A673 (cell line): ENCODE measurements around the gene HSF5. TPM values are rescaled to one million over a fixed set of nuclear protein-coding genes. Genes with fewer than 3 reads are reported as not detected.

Experiments
- BruUV-seq: library from RNA; stranded (reverse); fragments of 400-500 nt; replicated peaks from 2 replicates; lab custom pipeline; 2021; lab: Mats Ljungman, UMichigan
- CTCF ChIA-PET: fragments of 300-600 bp; sonication (Branson Sonifier 250); formaldehyde crosslinking; loops from one replicate; lab custom pipeline; 2022; ENCODE audit warnings: antibody characterized with exemption; lab: Charles Lee
- POLR2A ChIA-PET: fragments of 300-600 bp; sonication (Branson Sonifier 250); formaldehyde crosslinking; loops from one replicate; lab custom pipeline; 2022; ENCODE audit warnings: antibody characterized with exemption; ENCODE audit not compliant: low non-redundant PET; lab: Charles Lee
- DNase-seq: peaks from one replicate; pipeline ENCODE4 v3.0.0-alpha.2; 2015; ENCODE audit warnings: low spot score
- H3K27ac ChIP-seq: fragments of 200-600 bp; sonication (generic); 2 replicates; pipeline ENCODE4 v1.5.1; 2016; ENCODE audit warnings: mixed run types, low read depth, mild to moderate bottlenecking, mixed read lengths, antibody characterized with exemption, low read length; ENCODE audit not compliant: poor library complexity, severe bottlenecking
- H3K27me3 ChIP-seq: fragments of 200-600 bp; sonication (generic); replicated peaks from 2 replicates; pipeline ENCODE4 v1.6.1; 2017; ENCODE audit warnings: mixed run types, low read depth, mild to moderate bottlenecking, mixed read lengths, antibody characterized with exemption, low read length; ENCODE audit not compliant: insufficient read depth, poor library complexity
- H3K36me3 ChIP-seq: fragments of 200-600 bp; sonication (generic); 2 replicates; pipeline ENCODE4 v1.6.1; 2016; ENCODE audit warnings: mixed run types, mild to moderate bottlenecking, mixed read lengths, antibody characterized with exemption, low read length; ENCODE audit not compliant: insufficient read depth, poor library complexity, severe bottlenecking
- H3K4me1 ChIP-seq: fragments of 200-600 bp; sonication (generic); 2 replicates; pipeline ENCODE4 v1.6.1; 2017; ENCODE audit warnings: mixed run types, mild to moderate bottlenecking, mixed read lengths, antibody characterized with exemption, low read length; ENCODE audit not compliant: insufficient read depth, poor library complexity, severe bottlenecking
- H3K4me3 ChIP-seq: fragments of 200-600 bp; sonication (generic); 2 replicates; pipeline ENCODE4 v1.5.1; 2016; ENCODE audit warnings: low read depth, mixed run types, mild to moderate bottlenecking, mixed read lengths, low read length; ENCODE audit not compliant: poor library complexity, severe bottlenecking
- H3K9me3 ChIP-seq: fragments of 200-600 bp; sonication (generic); 2 replicates; pipeline ENCODE4 v1.6.1; 2016; ENCODE audit warnings: mixed run types, low read depth, mild to moderate bottlenecking, mixed read lengths, antibody characterized with exemption, low read length; ENCODE audit not compliant: poor library complexity, severe bottlenecking
- EZH2 ChIP-seq: fragments of 200-600 bp; sonication (generic); IDR thresholded peaks from 2 replicates; pipeline ENCODE4 v1.6.1; 2017; ENCODE audit warnings: borderline replicate concordance, low read depth, mild to moderate bottlenecking, mixed read lengths, antibody characterized with exemption, low read length; ENCODE audit not compliant: poor library complexity, severe bottlenecking
- intact Hi-C: fragments of 100-400 bp; cut with micrococcal nuclease; formaldehyde crosslinking; loops from one replicate; pipeline ENCODE4 v1.10.0; 2022; ENCODE audit not compliant: unreplicated experiment
- total RNA-seq: library from RNA; stranded (reverse); gene quantifications from 2 replicates; pipeline ENCODE4 v1.2.3, GENCODE V29; 2021
- TF ChIP-seq, protein P1 (sequence below): fragments of 300-800, 200-600 bp; sonication (generic); conservative IDR thresholded peaks from 2 replicates; pipeline ENCODE4 v1.5.1; 2017; ENCODE audit warnings: low read depth, mild to moderate bottlenecking, antibody characterized with exemption, low read length, moderate library complexity, mixed read lengths

Gene HSF5
- total RNA-seq, 1 experiment from 2014 or later: 0.06 TPM

DNA sequence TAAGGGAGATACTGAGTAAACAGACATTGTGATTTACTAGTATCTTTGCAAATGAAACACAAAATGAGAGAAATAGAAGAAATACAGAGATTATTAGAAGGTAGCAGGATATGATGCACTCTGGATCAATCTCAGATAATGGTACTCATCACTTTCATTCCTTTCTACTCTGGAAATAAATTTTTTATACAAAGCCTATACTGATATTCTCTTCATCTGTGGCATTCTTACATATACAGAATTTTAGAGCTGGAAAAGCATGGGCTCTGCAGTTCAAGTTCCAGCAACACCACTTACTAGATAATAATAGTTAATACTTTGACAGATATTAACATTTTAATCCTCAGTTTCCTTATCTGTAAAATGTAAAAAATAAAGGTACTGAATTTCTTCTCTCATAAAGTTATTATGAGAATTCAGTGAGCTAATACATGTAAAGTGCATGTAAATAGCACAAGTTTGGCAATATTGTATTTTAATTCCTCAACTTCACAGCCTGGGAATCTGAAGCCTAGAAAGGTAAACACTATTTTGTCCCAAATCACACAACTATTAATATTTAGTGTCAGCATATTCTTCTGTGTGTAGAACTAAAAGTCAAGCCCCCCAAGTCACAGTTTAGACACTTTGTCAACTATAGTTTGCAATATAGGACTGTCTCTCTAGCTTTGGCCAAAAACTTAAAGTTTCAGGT lies 77.3 kb downstream of the HSF5 start:
- BruUV-seq: no TSS peak
- intact Hi-C loops: no loop called here
- no peak for DNase-seq
- no peaks in the 10 kb centered on the region for H3K9me3 ChIP-seq
- no peak overlapping the region for H3K27ac ChIP-seq
- H3K36me3 ChIP-seq: no peaks in the 10 kb centered on the region
- no peak for TF ChIP-seq EZH2
- TF ChIP-seq, protein P1, sequence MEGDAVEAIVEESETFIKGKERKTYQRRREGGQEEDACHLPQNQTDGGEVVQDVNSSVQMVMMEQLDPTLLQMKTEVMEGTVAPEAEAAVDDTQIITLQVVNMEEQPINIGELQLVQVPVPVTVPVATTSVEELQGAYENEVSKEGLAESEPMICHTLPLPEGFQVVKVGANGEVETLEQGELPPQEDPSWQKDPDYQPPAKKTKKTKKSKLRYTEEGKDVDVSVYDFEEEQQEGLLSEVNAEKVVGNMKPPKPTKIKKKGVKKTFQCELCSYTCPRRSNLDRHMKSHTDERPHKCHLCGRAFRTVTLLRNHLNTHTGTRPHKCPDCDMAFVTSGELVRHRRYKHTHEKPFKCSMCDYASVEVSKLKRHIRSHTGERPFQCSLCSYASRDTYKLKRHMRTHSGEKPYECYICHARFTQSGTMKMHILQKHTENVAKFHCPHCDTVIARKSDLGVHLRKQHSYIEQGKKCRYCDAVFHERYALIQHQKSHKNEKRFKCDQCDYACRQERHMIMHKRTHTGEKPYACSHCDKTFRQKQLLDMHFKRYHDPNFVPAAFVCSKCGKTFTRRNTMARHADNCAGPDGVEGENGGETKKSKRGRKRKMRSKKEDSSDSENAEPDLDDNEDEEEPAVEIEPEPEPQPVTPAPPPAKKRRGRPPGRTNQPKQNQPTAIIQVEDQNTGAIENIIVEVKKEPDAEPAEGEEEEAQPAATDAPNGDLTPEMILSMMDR: no peak
- no peak overlapping the region for H3K4me3 ChIP-seq
- no peaks in the 10 kb centered on the region for H3K4me1 ChIP-seq
- POLR2A ChIA-PET: no interaction called here
- CTCF ChIA-PET: no interaction called here
- peaks cover 18% of the 10 kb centered on the region for H3K27me3 ChIP-seq

DNA sequence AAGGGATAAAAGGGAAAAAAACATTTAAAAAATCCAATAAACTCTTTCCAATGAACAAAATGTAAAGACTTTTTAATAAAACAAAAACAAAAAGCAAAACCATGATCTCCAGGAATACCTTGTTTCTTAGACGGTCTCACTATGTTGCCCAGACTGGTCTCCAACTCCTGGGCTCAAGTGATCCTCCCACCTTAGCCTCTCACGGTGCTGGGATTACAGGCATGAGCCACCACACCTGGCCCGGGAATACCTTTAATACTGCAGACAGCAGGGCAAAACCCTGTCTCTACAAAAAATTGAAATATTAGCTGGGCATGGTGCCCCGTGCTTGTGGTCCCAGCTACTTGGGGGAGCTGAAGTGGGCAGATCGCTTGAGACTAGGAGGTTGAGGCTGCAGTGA lies 78.8 kb downstream of the HSF5 start:
- BruUV-seq: no TSS peak
- H3K36me3 ChIP-seq: no peaks in the 10 kb centered on the region
- H3K4me1 ChIP-seq: no peaks in the 10 kb centered on the region
- H3K27ac ChIP-seq: no peak overlapping the region
- CTCF ChIA-PET: no interaction called here
- no peak overlapping the region for H3K4me3 ChIP-seq
- intact Hi-C loops: no loop called here
- H3K9me3 ChIP-seq: no peaks in the 10 kb centered on the region
- no peak for TF ChIP-seq EZH2
- TF ChIP-seq, protein P1: no peak
- peaks cover 22% of the 10 kb centered on the region for H3K27me3 ChIP-seq
- DNase-seq: no peak
- POLR2A ChIA-PET: no interaction called here

- POLR2A ChIA-PET: no interaction called here
- no peaks in the 10 kb centered on the region for H3K36me3 ChIP-seq
- no peak for DNase-seq
- no peak overlapping the region for H3K4me3 ChIP-seq
- no TSS peak for BruUV-seq
- no peak for TF ChIP-seq EZH2
- H3K4me1 ChIP-seq: no peaks in the 10 kb centered on the region
- H3K9me3 ChIP-seq: no peaks in the 10 kb centered on the region
- peaks cover 42% of the 10 kb centered on the region for H3K27me3 ChIP-seq
- intact Hi-C loops: no loop called here
- CTCF ChIA-PET: no interaction called here
- no peak overlapping the region for H3K27ac ChIP-seq
Measured at GRCh38 chr17:58403311-58403710, 84.9 kb downstream of the HSF5 start.

- TF ChIP-seq, protein P1: no peak
- TF ChIP-seq EZH2: no peak
- Histone ChIP-seq H3K4me3 (no peak overlapping the region), H3K27ac (no peak overlapping the region), H3K9me3 (no peaks in the 10 kb centered on the region), H3K4me1 (no peaks in the 10 kb centered on the region), H3K36me3 (no peaks in the 10 kb centered on the region), H3K27me3 (peaks cover 44% of the 10 kb centered on the region)
- no TSS peak for BruUV-seq
- POLR2A ChIA-PET: no interaction called here
- CTCF ChIA-PET: no interaction called here
- DNase-seq: no peak
- intact Hi-C loops: no loop called here
Measured at GRCh38 chr17:58402679-58403078, 85.5 kb downstream of the HSF5 start.
